KMS-11 (cell line): ENCODE results near the gene XCL1.

Experiments used
- H2AFZ ChIP-seq: fragments of 200-600 bp; sonication (generic); 2 replicates; pipeline ENCODE4 v1.6.1; 2016; ENCODE audit warnings: antibody characterized with exemption, mixed run types, low read depth
- H3K27ac ChIP-seq: fragments of 200-600 bp; sonication (generic); 2 replicates; pipeline ENCODE4 v1.6.1; 2016; ENCODE audit warnings: mild to moderate bottlenecking, mixed run types
- H3K27me3 ChIP-seq: fragments of 200-600 bp; sonication (generic); 2 replicates; pipeline ENCODE4 v1.6.1; 2017; ENCODE audit warnings: mild to moderate bottlenecking, low read depth, mixed run types, moderate library complexity; ENCODE audit not compliant: insufficient read depth
- H3K36me3 ChIP-seq: fragments of 200-600 bp; sonication (generic); 2 replicates; pipeline ENCODE4 v1.6.1; 2017; ENCODE audit warnings: mild to moderate bottlenecking, mixed run types; ENCODE audit not compliant: insufficient read depth
- H3K4me1 ChIP-seq: fragments of 200-600 bp; sonication (generic); 2 replicates; pipeline ENCODE4 v1.6.1; 2016; ENCODE audit warnings: mild to moderate bottlenecking, low read depth, mixed run types; ENCODE audit not compliant: poor library complexity, severe bottlenecking
- H3K4me2 ChIP-seq: fragments of 200-600 bp; sonication (generic); 2 replicates; pipeline ENCODE4 v1.7.0; 2016; ENCODE audit warnings: mild to moderate bottlenecking, mixed run types
- H3K4me3 ChIP-seq: fragments of 200-600 bp; sonication (generic); IDR thresholded peaks from 2 replicates; pipeline ENCODE4 v1.6.1; 2017; ENCODE audit warnings: low read depth, low read length, mixed read lengths; ENCODE audit not compliant: insufficient read depth
- H3K79me2 ChIP-seq: fragments of 200-600 bp; sonication (generic); 2 replicates; pipeline ENCODE4 v1.6.1; 2016; ENCODE audit warnings: low read depth, mixed run types; ENCODE audit not compliant: insufficient read depth
- H3K9ac ChIP-seq: fragments of 200-600 bp; sonication (generic); 2 replicates; pipeline ENCODE4 v1.6.1; 2016; ENCODE audit warnings: mild to moderate bottlenecking, mixed run types
- H4K20me1 ChIP-seq: fragments of 200-600 bp; sonication (generic); 2 replicates; pipeline ENCODE4 v1.6.1; 2016; ENCODE audit warnings: mild to moderate bottlenecking, mixed run types; ENCODE audit not compliant: insufficient read depth
- TF ChIP-seq, protein P1 (sequence below): fragments of 200-600 bp; sonication (generic); conservative IDR thresholded peaks from 2 replicates; pipeline ENCODE4 v1.6.1; 2017; ENCODE audit warnings: low read depth, mild to moderate bottlenecking, antibody characterized with exemption, low read length, moderate library complexity, mixed read lengths

XCL1 gene

DNA sequence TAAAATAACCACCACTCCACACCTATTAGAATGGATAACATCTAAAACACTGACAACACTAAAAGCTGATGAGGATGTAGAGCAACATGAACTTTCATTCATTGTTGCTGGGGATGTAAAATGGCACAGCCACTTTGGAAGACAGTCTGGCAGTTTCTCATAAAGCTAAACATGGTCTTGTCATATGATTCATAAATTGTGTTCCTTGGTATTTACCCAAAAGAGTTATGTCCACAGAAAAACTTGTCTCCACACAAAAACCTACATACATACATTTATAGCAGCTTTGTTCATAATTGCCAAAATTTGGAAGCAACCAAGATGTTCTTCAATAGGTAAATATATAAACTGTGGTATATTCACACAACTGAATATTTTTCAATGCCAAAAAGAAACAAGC lies 16.0 kb upstream of the XCL1 start:
- TF ChIP-seq, protein P1, sequence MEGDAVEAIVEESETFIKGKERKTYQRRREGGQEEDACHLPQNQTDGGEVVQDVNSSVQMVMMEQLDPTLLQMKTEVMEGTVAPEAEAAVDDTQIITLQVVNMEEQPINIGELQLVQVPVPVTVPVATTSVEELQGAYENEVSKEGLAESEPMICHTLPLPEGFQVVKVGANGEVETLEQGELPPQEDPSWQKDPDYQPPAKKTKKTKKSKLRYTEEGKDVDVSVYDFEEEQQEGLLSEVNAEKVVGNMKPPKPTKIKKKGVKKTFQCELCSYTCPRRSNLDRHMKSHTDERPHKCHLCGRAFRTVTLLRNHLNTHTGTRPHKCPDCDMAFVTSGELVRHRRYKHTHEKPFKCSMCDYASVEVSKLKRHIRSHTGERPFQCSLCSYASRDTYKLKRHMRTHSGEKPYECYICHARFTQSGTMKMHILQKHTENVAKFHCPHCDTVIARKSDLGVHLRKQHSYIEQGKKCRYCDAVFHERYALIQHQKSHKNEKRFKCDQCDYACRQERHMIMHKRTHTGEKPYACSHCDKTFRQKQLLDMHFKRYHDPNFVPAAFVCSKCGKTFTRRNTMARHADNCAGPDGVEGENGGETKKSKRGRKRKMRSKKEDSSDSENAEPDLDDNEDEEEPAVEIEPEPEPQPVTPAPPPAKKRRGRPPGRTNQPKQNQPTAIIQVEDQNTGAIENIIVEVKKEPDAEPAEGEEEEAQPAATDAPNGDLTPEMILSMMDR = no peak
- Histone ChIP-seq H3K27ac (no peak overlapping the region), H2AFZ (no peak overlapping the region), H4K20me1 (no peaks in the 10 kb centered on the region), H3K4me1 (no peaks in the 10 kb centered on the region), H3K9ac (no peak overlapping the region), H3K4me2 (no peak overlapping the region), H3K79me2 (no peaks in the 10 kb centered on the region), H3K36me3 (no peaks in the 10 kb centered on the region), H3K27me3 (0 out of 2 replicates have a peak, but pooled peaks cover 2% of the 10 kb centered on the region), H3K4me3 (no peak overlapping the region)

DNA sequence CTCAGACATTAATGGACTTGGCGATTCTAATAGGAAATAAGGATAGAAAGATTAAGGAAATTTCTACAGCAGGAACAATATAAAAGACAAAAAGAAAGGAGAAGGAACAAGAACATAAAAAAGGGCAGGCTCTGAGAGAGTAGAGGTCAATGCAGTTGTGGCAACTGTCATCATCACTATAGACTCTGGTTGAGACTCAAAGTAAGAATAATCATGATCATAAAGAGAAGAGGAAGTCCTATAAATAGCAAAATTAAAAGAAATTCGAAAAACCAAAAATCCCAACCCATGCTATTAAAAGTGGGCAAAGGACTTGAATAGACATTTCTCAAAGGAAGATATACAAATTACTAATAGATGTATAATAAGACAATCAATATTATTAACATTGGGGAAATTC lies 14.4 kb upstream of the XCL1 start:
- no peak overlapping the region for H3K4me2 ChIP-seq
- TF ChIP-seq, protein P1 = no peak
- no peaks in the 10 kb centered on the region for H3K36me3 ChIP-seq
- no peak overlapping the region for H3K27ac ChIP-seq
- no peak overlapping the region for H2AFZ ChIP-seq
- no peak overlapping the region for H3K4me3 ChIP-seq
- no peaks in the 10 kb centered on the region for H4K20me1 ChIP-seq
- no peak overlapping the region for H3K9ac ChIP-seq
- H3K4me1 ChIP-seq = no peaks in the 10 kb centered on the region
- 0 out of 2 replicates have a peak, but pooled peaks cover 2% of the 10 kb centered on the region for H3K27me3 ChIP-seq
- no peaks in the 10 kb centered on the region for H3K79me2 ChIP-seq

DNA sequence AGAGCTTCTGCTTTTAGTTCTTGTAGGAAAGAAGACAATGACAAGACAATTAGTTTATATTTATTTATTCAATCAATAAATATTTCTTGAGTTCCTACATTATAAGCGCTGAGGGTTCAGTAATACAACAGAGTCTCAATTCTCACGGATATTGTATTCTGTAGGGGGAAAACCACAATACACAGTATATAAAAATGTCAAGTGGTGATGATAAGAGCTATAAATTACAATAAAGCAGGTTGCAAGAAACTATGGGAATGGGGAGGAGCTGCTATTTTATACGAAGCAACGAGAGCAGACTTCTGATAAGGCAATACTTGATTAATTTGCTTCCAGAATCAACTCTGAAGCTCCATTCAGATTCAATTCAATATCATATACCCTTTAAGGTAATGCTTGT lies 10.6 kb upstream of the XCL1 start:
- H3K27ac ChIP-seq = no peak overlapping the region
- no peaks in the 10 kb centered on the region for H3K27me3 ChIP-seq
- no peak overlapping the region for H3K4me2 ChIP-seq
- no peaks in the 10 kb centered on the region for H3K4me1 ChIP-seq
- no peak overlapping the region for H3K4me3 ChIP-seq
- H2AFZ ChIP-seq = no peak overlapping the region
- no peak overlapping the region for H3K9ac ChIP-seq
- no peaks in the 10 kb centered on the region for H3K36me3 ChIP-seq
- H4K20me1 ChIP-seq = no peaks in the 10 kb centered on the region
- H3K79me2 ChIP-seq = no peaks in the 10 kb centered on the region
- TF ChIP-seq, protein P1 = no peak

DNA sequence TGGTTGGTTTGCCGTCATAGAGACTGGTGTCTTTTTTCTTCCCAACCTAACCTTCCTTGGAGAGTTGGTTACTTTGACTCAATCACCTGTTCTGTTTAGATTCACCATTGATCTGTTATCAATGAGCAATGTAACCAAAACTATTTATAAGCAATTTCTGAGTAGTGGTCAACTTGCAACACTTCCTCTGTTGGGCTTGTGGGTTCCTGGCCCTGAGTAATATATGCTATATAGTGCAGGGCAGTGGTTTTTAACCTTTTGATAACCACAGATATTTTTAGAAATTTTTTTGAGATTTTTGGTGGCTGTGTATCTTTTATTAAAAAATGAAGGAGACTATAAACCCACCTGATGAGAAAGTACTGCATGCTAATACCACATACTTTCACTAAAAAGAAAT lies 9.4 kb upstream of the XCL1 start:
- Histone ChIP-seq H3K36me3 (no peaks in the 10 kb centered on the region), H4K20me1 (no peaks in the 10 kb centered on the region), H2AFZ (no peak overlapping the region), H3K4me2 (no peak overlapping the region), H3K27ac (no peak overlapping the region), H3K9ac (no peak overlapping the region), H3K4me1 (no peaks in the 10 kb centered on the region), H3K4me3 (no peak overlapping the region), H3K79me2 (no peaks in the 10 kb centered on the region), H3K27me3 (no peaks in the 10 kb centered on the region)
- TF ChIP-seq, protein P1 = no peak

DNA sequence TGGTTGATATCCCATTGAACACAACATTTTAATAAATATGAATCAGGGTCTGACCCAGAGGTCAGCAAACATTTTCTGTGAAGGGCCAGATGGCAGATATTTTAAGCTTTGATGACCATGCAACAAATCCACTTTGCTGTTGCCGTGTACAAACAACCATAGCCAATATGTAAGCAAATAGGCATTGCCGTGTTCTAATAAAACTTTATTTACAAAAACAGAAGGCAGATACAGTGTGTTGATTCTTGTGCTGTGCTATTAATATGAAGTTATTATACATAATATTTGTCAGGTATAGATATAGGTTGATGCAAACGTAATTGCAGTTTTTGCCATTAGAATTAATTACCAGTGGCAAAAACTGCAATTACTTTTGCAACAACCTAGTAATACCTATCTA lies 8.8 kb upstream of the XCL1 start:
- H3K36me3 ChIP-seq = no peaks in the 10 kb centered on the region
- H3K4me1 ChIP-seq = no peaks in the 10 kb centered on the region
- no peak overlapping the region for H2AFZ ChIP-seq
- no peaks in the 10 kb centered on the region for H3K27me3 ChIP-seq
- H3K4me3 ChIP-seq = no peak overlapping the region
- H3K9ac ChIP-seq = no peak overlapping the region
- no peaks in the 10 kb centered on the region for H4K20me1 ChIP-seq
- no peak overlapping the region for H3K4me2 ChIP-seq
- H3K79me2 ChIP-seq = no peaks in the 10 kb centered on the region
- H3K27ac ChIP-seq = no peak overlapping the region
- TF ChIP-seq, protein P1 = no peak
